ENCODE results near the gene FANCD2.
A peak's percentile ranks its signal among the peaks of the same experiment; 100 is the strongest.
"Not testable (repeated sequence)": the region's sequence is repeated elsewhere in the genome, so short reads cannot be mapped to it uniquely, and the experiment has no call there.

The FANCD2 gene

GRCh38 chr3:10115326-10116137 is 89.3 kb downstream of the FANCD2 start, which contains the start of gene BRK1:
BRK1 (plus strand) TSS chr3:10115675; CDS start chr3:10115702, 27 bp downstream.
- DNase-seq, result peak; percentile 97

- peak; percentile 24 for DNase-seq
Observed at GRCh38 chr3:10116138-10116460, 89.9 kb downstream of the FANCD2 start.

- DNase-seq, result no peak
Observed at GRCh38 chr3:10116928-10117327, 90.7 kb downstream of the FANCD2 start.

- DNase-seq, result no peak
Observed at GRCh38 chr3:10119376-10119775, 93.1 kb downstream of the FANCD2 start.

- DNase-seq, result no peak
Observed at GRCh38 chr3:10121064-10121463, 94.8 kb downstream of the FANCD2 start.

GRCh38 chr3:10122724-10123123 is 96.5 kb downstream of the FANCD2 start:
- DNase-seq, result no peak

GRCh38 chr3:10135872-10136271 is 109.6 kb downstream of the FANCD2 start:
- not testable (repeated sequence) for DNase-seq

- DNase-seq, result no peak
Observed at GRCh38 chr3:10136426-10137005, 110.3 kb downstream of the FANCD2 start.

GRCh38 chr3:10137178-10137577 is 110.9 kb downstream of the FANCD2 start:
- DNase-seq, result no peak

GRCh38 chr3:10140996-10141546 is 114.8 kb downstream of the FANCD2 start:
- no peak for DNase-seq

- DNase-seq, result peak; percentile 44
Observed at GRCh38 chr3:10142707-10143560, 116.7 kb downstream of the FANCD2 start.

GRCh38 chr3:10145685-10146084 is 119.4 kb downstream of the FANCD2 start:
- DNase-seq, result no peak

- DNase-seq, result no peak
Observed at GRCh38 chr3:10149226-10149625, 123.0 kb downstream of the FANCD2 start.

GRCh38 chr3:10150987-10151386 is 124.8 kb downstream of the FANCD2 start:
- DNase-seq, result no peak

Measured in activated CD4-positive, alpha-beta T cell treated with anti-CD3 and anti-CD28 coated beads, Interleukin-2, amount 50 U/mL, for 16 hours (primary cell).